Suppressor macrophage treated with lipopolysaccharide for 4 hours (primary cell): ENCODE measurements around the gene ELAPOR1.
"Not testable (repeated sequence)": the region's sequence is repeated elsewhere in the genome, so short reads cannot be mapped to it uniquely, and the experiment has no call there.

Source experiments
- DNase-seq: peaks from one replicate; pipeline ENCODE4 v3.0.0-alpha.2; 2020

ELAPOR1 gene

GRCh38 chr1:109140392-109140791 is 26.5 kb downstream of the ELAPOR1 start:
- no peak for DNase-seq

DNA sequence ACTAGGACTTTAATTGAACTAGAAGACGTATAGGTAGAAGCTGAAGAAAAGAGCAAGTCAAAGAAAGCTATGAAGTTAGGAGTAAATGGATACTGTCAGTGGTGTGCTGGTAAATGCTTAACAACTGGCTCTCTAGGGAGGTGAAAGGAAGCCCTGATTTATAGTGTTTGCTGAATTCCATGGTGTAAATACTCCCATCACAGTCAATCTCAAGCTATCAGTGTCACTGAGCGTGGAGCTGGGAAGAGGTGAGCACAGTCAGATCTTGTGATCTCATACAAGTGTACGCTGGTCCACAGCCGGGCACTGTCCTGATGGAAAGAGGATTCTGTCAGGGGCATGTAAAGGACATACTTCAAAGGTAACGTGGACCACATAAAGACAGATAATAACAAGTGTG is 28.3 kb downstream of the ELAPOR1 start:
- DNase-seq, result no peak

DNA sequence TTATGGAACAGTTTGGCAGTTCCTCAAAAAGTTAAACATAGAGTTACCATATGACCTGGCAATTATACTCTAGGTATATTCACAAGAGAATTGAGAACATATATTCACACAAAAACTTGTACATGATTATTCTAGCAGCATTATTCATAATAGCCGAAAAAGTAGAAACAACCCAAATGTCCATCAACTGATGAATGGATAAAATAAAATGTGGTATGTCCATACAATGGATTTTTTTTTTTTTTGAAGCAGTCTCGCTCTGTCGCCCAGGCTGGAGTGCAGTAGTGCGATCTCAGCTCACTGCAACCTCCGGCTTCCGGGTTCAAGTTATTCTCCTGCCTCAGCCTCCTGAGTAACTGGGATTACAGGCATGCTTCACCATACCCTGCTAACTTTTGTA is 28.8 kb downstream of the ELAPOR1 start:
- not testable (repeated sequence) for DNase-seq

GRCh38 chr1:109148987-109149561 is 35.2 kb downstream of the ELAPOR1 start:
- no peak for DNase-seq

- DNase-seq, result no peak
These were observed 36.1 kb downstream of the ELAPOR1 start for GRCh38 chr1:109149874-109150601.

DNA sequence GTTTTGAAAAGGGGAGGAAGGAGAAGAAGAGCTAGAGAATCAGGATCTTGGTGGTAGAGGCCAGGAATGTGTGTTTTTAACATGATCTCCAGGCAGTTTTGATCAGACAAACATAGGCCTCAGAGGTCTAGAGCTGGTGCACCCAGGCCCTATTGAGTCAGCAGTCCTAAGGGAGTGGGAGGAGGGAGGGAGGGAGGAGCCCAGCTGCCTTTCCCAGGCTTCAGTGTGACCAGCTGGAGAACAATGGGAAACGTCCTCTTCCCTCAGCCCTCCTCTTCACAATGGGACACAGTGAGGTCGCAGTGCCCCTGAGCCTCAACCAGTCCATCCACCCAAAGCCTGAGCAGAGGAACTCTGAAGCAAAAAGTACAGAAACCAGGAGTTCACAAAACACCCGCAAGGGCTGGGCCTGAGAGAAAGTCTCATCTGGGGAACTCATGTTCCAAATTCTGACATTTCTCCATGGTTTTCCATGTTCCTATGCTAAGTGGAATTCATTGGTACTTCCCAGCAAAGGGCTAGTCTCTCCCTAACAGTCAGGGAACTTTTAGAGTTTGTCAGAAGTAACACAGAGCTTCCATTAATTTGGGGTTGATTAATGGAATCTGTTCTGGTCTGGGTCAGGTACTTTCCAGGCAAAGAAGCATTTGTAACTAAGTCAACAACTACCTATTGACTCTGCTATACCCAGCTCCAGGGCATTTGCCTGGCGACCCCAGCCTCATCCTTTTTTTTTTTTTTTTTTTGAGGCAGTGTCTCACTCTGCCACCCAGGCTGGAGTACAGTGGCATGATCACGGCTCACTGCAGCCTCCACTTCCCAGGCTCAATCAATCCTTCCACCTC is 37.5 kb downstream of the ELAPOR1 start:
- DNase-seq, result no peak

GRCh38 chr1:109152196-109152595 is 38.3 kb downstream of the ELAPOR1 start:
- DNase-seq, result no peak

DNA sequence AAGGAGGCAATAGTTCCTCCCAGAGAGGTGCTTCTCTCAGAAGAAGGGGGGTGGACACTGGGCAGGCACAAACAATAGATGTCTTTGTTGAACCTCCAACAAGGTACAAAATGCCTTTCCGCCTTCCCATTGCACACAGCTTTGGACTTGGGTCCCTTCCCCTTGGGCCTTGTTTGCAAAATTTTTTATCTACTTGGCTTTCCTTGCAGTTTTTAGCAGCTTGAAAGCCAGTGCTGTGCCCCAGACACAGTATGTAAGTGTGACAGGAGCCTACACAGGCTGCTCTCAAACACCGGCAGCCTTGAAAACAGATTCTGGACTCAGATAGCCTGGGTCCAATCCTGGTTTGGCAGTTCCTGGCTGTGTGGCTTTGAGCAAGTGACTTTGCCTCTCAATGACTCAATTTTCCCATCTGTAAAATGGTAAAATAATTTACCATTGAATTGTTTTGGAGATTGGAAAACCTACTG is 43.0 kb downstream of the ELAPOR1 start:
- no peak for DNase-seq

GRCh38 chr1:109158433-109158832 is 44.5 kb downstream of the ELAPOR1 start:
- no peak for DNase-seq

GRCh38 chr1:109159326-109159725 is 45.4 kb downstream of the ELAPOR1 start:
- no peak for DNase-seq

DNA sequence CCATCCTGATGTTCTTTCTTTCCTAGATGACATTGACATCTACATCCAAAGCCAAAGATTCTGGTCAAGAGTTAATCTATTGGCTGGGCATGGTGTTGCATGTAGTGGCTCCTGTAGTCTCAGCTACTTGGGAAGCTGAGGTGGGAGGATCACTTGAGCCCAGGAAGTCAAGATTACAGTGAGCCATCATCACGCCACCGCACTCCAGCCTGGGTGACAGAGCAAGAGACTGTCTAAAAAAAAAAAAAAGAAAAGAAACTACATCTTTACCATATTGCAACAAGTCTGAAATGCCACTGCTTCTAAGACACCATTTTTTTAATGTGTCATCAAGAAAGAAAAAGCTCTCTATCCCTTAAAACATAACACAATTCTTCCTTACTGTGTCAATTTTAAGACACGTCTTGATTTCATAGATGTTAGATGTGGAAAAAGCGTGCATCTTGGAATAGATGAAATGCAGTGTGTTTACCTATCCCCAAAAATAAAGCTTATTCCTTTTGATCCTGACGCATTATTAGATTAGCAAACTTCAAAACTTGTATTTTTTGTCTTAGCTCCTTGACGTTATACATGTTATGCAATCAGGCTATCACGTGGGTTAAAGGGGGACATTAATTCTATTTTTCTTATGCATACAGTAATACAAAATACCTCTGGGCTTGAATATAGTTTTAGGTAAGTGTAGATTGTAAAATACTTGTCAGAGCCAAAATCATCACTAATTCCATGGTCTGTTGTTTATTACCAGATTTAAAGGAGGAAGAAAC is 46.3 kb downstream of the ELAPOR1 start:
- peak; percentile 68 for DNase-seq

DNA sequence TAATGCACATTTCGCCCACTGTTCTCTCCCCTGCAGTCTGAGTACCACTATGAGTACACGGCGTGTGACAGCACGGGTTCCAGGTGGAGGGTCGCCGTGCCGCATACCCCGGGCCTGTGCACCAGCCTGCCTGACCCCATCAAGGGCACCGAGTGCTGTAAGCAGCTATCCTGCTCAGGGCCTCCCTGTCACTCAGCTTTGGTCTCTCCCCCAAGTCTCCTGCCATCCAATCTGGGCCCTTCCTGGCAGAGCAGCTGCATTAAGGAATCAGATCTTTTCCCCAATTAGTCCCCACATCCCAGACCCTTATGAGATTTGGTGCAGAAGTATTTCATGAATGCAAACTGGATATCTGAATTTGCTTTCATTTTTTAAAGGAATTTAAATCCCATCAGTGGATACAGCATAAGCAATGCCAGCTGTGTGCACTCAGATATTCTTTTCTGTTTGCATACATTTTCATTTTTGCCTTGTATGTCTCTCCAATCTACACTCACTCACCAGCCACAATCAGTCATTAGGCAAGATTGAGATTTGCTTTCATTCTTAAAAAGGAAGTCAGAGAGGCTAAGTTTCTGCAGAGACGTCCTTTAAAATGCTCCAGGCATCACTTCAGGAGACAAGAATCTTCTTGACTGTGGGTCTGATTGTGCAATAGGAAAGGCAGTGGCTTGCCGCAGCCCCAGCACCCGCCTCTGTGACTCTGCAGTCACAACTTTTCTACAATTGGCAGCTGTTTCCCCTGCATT is 48.1 kb downstream of the ELAPOR1 start:
- DNase-seq, result peak; percentile 95

GRCh38 chr1:109162626-109163025 is 48.7 kb downstream of the ELAPOR1 start:
- DNase-seq, result no peak

DNA sequence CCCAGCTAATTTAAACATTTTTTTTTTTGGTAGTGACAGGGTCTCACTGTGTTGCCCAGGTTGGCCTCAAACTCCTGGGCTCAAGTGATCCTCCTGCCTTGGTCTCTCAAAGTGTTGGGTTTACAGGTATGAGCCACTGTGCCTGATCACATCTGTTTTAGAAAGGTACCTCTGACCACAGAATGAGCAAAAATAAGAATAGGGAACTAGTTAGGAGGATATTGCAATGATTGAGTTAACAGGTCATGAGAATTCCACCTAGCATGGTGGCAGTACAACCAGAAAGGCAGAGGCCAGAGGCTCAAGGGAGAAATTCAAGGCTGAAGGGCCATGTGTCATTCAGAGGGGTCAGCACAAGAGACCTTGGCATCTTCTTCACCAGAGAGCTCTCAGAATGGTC is 49.6 kb downstream of the ELAPOR1 start:
- no peak for DNase-seq
